ENCODE results near the gene SLC40A1.

The SLC40A1 gene

GRCh38 chr2:189610700-189611099 lies 30.1 kb upstream of the SLC40A1 start:
- TF ChIP-seq SIN3A (IDR thresholded peaks at IDR 0.05; ENCODE audit: borderline replicate concordance, insufficient read depth, low read length): no peak
- no peak for TF ChIP-seq TAF1 (IDR thresholded peaks at IDR 0.05; ENCODE audit: borderline replicate concordance, insufficient read depth, low read length)
- no peak for TF ChIP-seq FOXP2 (optimal IDR thresholded peaks at IDR 0.05; ENCODE audit: borderline replicate concordance, extremely low read depth, extremely low read length, insufficient read depth)
- no peak for TF ChIP-seq REST (IDR thresholded peaks at IDR 0.05; ENCODE audit: insufficient read depth in 1 of 2, low read depth in 2 of 2, low read length in 2 of 2)
- no peak for TF ChIP-seq POLR2AphosphoS5 (IDR thresholded peaks at IDR 0.05; ENCODE audit: low read depth, low read length)

- TF ChIP-seq TAF1 (IDR thresholded peaks at IDR 0.05; ENCODE audit: borderline replicate concordance, insufficient read depth, low read length) (no peak), POLR2AphosphoS5 (IDR thresholded peaks at IDR 0.05; ENCODE audit: low read depth, low read length) (no peak), REST (IDR thresholded peaks at IDR 0.05; ENCODE audit: insufficient read depth in 1 of 2, low read depth in 2 of 2, low read length in 2 of 2) (no peak), SIN3A (IDR thresholded peaks at IDR 0.05; ENCODE audit: borderline replicate concordance, insufficient read depth, low read length) (no peak), FOXP2 (optimal IDR thresholded peaks at IDR 0.05; ENCODE audit: borderline replicate concordance, extremely low read depth, extremely low read length, insufficient read depth) (no peak)
Observed at GRCh38 chr2:189609853-189610252, 29.3 kb upstream of the SLC40A1 start.

GRCh38 chr2:189609423-189609816 lies 28.8 kb upstream of the SLC40A1 start:
- TF ChIP-seq SIN3A (IDR thresholded peaks at IDR 0.05; ENCODE audit: borderline replicate concordance, insufficient read depth, low read length) (no peak), POLR2AphosphoS5 (IDR thresholded peaks at IDR 0.05; ENCODE audit: low read depth, low read length) (no peak), FOXP2 (optimal IDR thresholded peaks at IDR 0.05; ENCODE audit: borderline replicate concordance, extremely low read depth, extremely low read length, insufficient read depth) (no peak), TAF1 (IDR thresholded peaks at IDR 0.05; ENCODE audit: borderline replicate concordance, insufficient read depth, low read length) (no peak), REST (IDR thresholded peaks at IDR 0.05; ENCODE audit: insufficient read depth in 1 of 2, low read depth in 2 of 2, low read length in 2 of 2) (no peak)

- TF ChIP-seq SIN3A (IDR thresholded peaks at IDR 0.05; ENCODE audit: borderline replicate concordance, insufficient read depth, low read length) (no peak), POLR2AphosphoS5 (IDR thresholded peaks at IDR 0.05; ENCODE audit: low read depth, low read length) (no peak), TAF1 (IDR thresholded peaks at IDR 0.05; ENCODE audit: borderline replicate concordance, insufficient read depth, low read length) (no peak), REST (IDR thresholded peaks at IDR 0.05; ENCODE audit: insufficient read depth in 1 of 2, low read depth in 2 of 2, low read length in 2 of 2) (no peak), FOXP2 (optimal IDR thresholded peaks at IDR 0.05; ENCODE audit: borderline replicate concordance, extremely low read depth, extremely low read length, insufficient read depth) (no peak)
Observed at GRCh38 chr2:189608795-189609422, 28.3 kb upstream of the SLC40A1 start.
